Ovary (tissue), 10 donors: ENCODE results near the gene ASAH2. TPM values are rescaled to one million over a fixed set of nuclear protein-coding genes. Genes with fewer than 3 reads are reported as not detected.

Source experiments
- DNase-seq, 5 donors: peaks; one replicate each; pipeline ENCODE4 v3.0.0-alpha.2; 2019 to 2020
- H3K27ac ChIP-seq, 2 donors: fragments of 200-600 bp; one replicate each; pipeline versions ENCODE4 v1.5.1 to v1.8.0; 2019 to 2022
- H3K27me3 ChIP-seq: fragments of 200-600 bp; one replicate; pipeline ENCODE4 v1.8.0; 2022
- H3K36me3 ChIP-seq: fragments of 200-600 bp; sonication (generic); one replicate; pipeline ENCODE4 v1.5.1; 2019
- H3K4me1 ChIP-seq: one replicate; pipeline ENCODE4 v1.8.1; 2013; ENCODE audit warnings: mild to moderate bottlenecking, moderate library complexity; ENCODE audit not compliant: insufficient read depth
- H3K4me3 ChIP-seq: fragments of 200-600 bp; sonication (generic); one replicate; pipeline ENCODE4 v1.5.1; 2017
- H3K9me3 ChIP-seq, 2 donors: fragments of 200-600 bp in 1 of 2; sonication (generic) in 1 of 2; one replicate each; pipeline versions ENCODE4 v1.5.1 to v1.8.1; 2013 to 2019; ENCODE audit warnings: mild to moderate bottlenecking in 1 of 2, moderate library complexity in 1 of 2
- CTCF ChIP-seq, 3 donors: fragments of 450-650 bp in 2 of 3; fragments of 200-600 bp in 1 of 3; IDR thresholded peaks; one replicate each; pipeline versions ENCODE4 v1.5.1 to v1.8.0; 2016 to 2022; ENCODE audit warnings: antibody characterized with exemption in 3 of 3, mild to moderate bottlenecking in 1 of 3
- EP300 ChIP-seq: sonication (generic); formaldehyde crosslinking; IDR thresholded peaks from one replicate; pipeline ENCODE4 v1.6.1; 2017; ENCODE audit warnings: antibody characterized with exemption
- POLR2A ChIP-seq: fragments of 450-650 bp; IDR thresholded peaks from one replicate; pipeline ENCODE4 v1.6.1; 2017; ENCODE audit warnings: antibody characterized with exemption, mild to moderate bottlenecking, moderate library complexity
- WGBS, 3 donors: extraction: QIAGEN DNeasy Blood & Tissue Kit in 1 of 3; methylation state at CpG; one replicate each; pipeline versions ENCODE4 v1.1.5 to v1.1.7; 2013 to 2017; 5-methylcytosine and 5-hydroxymethylcytosine counted together
- intact Hi-C, 4 donors: fragments of 100-400 bp; cut with DNase I; formaldehyde crosslinking; loops; one replicate each; pipeline versions ENCODE4 v1.11.0 to v1.15.1; 2022 to 2023
- long read RNA-seq, 3 donors: library from polyadenylated mRNA in 2 of 3; unstranded in 2 of 3; transcript quantifications; one replicate each; pipeline ENCODE4 v2.0.0 and lab custom pipeline, GENCODE V29; 2021 to 2026
- polyA plus RNA-seq, 2 donors: library from polyadenylated mRNA; stranded (reverse); fragments of 200-250 nt in 1 of 2; fragments of 350-450 nt in 1 of 2; fragmentation: Illumina TruSeq in 1 of 2; extraction: RNeasy Lipid Tissue Mini Kit (QIAGEN cat#74804) in 1 of 2; gene quantifications; one replicate each; pipeline ENCODE4 v1.2.3, GENCODE V29; 2013 to 2014
- total RNA-seq, 7 donors: library from RNA; depleted of rRNA in 2 of 7; stranded (reverse); fragments of >200 nt in 2 of 7; fragmentation: NEBNext Ultra II Directional in 3 of 7; extraction: Animal tissue kit (Norgen Biotek cat#: 25700) in 3 of 7; gene quantifications; one replicate each; pipeline versions ENCODE4 v1.1.0 to v1.2.4, GENCODE V29; 2016 to 2023
- donor health status: DM: no; HTN: no; CAD: no; lungs with moderate emphysema.
- donor health status: DM: no; HTN: no; CAD: no.
- donor health status: Bipolar disorder and iron deficiency.
- donor health status: DM: yes; HTN: yes; CAD: no.
- donor health status: DM: no; HTN: no; CAD: no.
- donor health status: DM: yes; HTN: yes; CAD: no.

The ASAH2 gene
- total RNA-seq (1 to 10 TPM in 5 of 7 donors, under 1 TPM in 2; 0.48 to 4.1 (median 1.6) TPM), polyA plus RNA-seq (1 to 10 TPM; 1.1 to 1.3 TPM)
- long read RNA-seq, donor 1: 0 reads
- long read RNA-seq, donor 2: 0 reads
- long read RNA-seq, donor 3: 0 reads

- H3K36me3 ChIP-seq: no peaks in the 10 kb centered on the region
- H3K27ac ChIP-seq: no peak within 1 kb of the TSS
- no peaks in the 10 kb centered on the region for H3K27me3 ChIP-seq
- H3K9me3 ChIP-seq: no peaks in the 10 kb centered on the region
- H3K4me3 ChIP-seq: no peak within 1 kb of the TSS
- DNase-seq: no peak
- WGBS, 3 donors: 30 to 53% (median 46%) methylated on average over 1 of the region's 1 CpG
- H3K4me1 ChIP-seq: no peaks in the 10 kb centered on the region
- intact Hi-C loops: no loop called here
- TF ChIP-seq EP300: no peak
- no peak for TF ChIP-seq POLR2A
- no peak for TF ChIP-seq CTCF (IDR thresholded peaks at IDR 0.05)
Measured at GRCh38 chr10:50251394-50251793, at the start of gene ASAH2. Gene ASAH2, minus strand, starts transcription at chr10:50251516. Its CDS starts 2,906 bp downstream, at chr10:50248610.

- Histone ChIP-seq H3K27me3 (no peaks in the 10 kb centered on the region), H3K36me3 (no peaks in the 10 kb centered on the region), H3K4me3 (no peak overlapping the region), H3K27ac (no peak overlapping the region), H3K9me3 (no peaks in the 10 kb centered on the region), H3K4me1 (no peaks in the 10 kb centered on the region)
- 90 to 93% (median 91%) methylated on average over 1 of the region's 1 CpG for WGBS, 3 donors
- DNase-seq: no peak
- TF ChIP-seq CTCF (IDR thresholded peaks at IDR 0.05): no peak
- no peak for TF ChIP-seq POLR2A
- TF ChIP-seq EP300: no peak
- intact Hi-C loops: no loop called here
Measured at GRCh38 chr10:50299948-50300669, 48.8 kb upstream of the ASAH2 start.

GRCh38 chr10:50295367-50295766 lies 44.1 kb upstream of the ASAH2 start:
- 54 to 89% (median 61%) methylated on average over 1 of the region's 1 CpG for WGBS, 3 donors
- intact Hi-C loops: no loop called here
- H3K27ac ChIP-seq: no peak overlapping the region

GRCh38 chr10:50294582-50294981 lies 43.3 kb upstream of the ASAH2 start:
- intact Hi-C loops: no loop called here
- H3K36me3 ChIP-seq: no peaks in the 10 kb centered on the region
- TF ChIP-seq EP300 (no peak), CTCF (IDR thresholded peaks at IDR 0.05) (no peak), POLR2A (no peak)
- no peak overlapping the region for H3K4me3 ChIP-seq
- H3K4me1 ChIP-seq: no peaks in the 10 kb centered on the region
- no peaks in the 10 kb centered on the region for H3K27me3 ChIP-seq
- no peak for DNase-seq
- 81 to 100% (median 91%) methylated on average over 1 of the region's 1 CpG for WGBS, 3 donors
- H3K27ac ChIP-seq: no peak overlapping the region
- H3K9me3 ChIP-seq: no peaks in the 10 kb centered on the region

More at GRCh38 chr10:50295367-50295766, 44.1 kb upstream of the ASAH2 start:
- Histone ChIP-seq H3K4me3 (no peak overlapping the region), H3K9me3 (no peaks in the 10 kb centered on the region), H3K4me1 (no peaks in the 10 kb centered on the region), H3K36me3 (no peaks in the 10 kb centered on the region), H3K27me3 (no peaks in the 10 kb centered on the region)
- TF ChIP-seq CTCF (IDR thresholded peaks at IDR 0.05) (no peak), EP300 (no peak), POLR2A (no peak)
- no peak for DNase-seq
